Anterior cingulate cortex (tissue), 58 donors: ENCODE results near the gene DDR2.
A peak's percentile ranks its signal among the peaks of the same experiment; 100 is the strongest.
"Not testable (repeated sequence)": the region's sequence is repeated elsewhere in the genome, so short reads cannot be mapped to it uniquely, and the experiment has no call there.

Source experiments
- DNase-seq, 58 donors: peaks; one replicate each; lab custom pipeline; 2025; lab: John Stamatoyannopoulos, UW

The DDR2 gene

DNA sequence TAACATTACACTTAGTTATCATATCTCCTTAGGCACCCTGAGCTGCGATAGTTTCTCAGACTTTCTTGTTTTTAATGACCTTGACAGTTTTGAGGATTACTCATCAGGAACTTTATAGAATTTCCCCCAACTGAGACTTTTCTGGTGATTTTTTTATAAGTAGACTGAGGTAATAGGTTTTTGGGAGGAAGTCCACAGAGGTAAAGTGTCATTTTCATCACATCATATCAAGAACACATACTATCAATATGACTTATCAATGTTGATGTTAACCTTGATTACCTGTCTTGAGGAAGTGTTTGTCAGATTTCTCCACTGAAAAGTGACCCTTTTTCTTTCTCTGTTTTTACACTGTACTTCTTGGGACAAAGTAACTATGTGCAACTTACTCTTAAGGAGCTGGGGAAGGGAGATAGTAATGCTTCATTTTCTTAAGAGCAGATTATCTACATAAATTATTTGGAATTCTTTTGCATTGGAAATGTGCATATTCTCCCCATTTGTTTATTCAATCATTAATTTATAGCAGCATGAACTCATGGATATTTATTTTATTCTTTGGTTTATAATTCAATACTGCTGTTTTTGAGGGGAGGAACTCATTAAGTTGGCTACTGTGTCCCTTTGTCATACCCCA lies 85.4 kb downstream of the DDR2 start:
- no peak for DNase-seq

DNA sequence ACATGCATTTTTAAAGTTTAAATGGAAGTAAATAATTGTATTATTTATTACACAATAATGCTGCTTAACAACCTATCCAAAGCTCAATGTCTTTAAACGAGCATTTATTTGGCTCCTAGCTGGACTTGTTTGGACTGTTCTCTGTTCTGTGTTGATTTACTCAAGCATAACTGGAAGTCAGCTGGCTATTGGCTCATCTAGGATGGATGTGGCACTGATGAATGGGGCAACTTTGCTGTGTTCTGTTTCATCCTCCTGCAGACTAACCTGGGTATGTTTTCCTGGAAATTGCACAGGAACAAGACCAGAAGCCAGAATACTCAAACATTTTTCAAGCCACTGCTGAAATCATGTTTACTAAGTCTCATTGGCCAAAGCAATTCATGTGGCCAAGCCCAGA lies 87.4 kb downstream of the DDR2 start:
- DNase-seq, result no peak

DNA sequence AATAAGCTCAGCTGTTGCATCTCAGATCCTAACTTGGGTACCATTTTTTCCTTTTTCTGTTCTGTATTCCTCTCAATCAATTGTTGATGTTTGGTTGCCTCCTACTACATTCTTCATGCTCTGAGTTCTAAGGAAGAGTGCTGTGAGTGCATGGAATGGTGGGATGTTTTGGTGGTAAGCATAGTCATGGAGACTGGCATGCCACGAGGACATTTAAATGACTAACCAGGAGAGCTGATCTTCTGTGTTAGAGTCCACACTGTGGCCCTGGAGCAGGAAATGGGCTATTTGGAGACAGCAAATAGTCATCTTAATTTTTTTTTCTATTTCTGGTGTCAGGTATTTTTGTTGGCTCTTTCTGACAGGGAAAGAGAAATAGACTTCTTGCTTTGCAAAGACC lies 88.7 kb downstream of the DDR2 start:
- DNase-seq, result no peak

DNA sequence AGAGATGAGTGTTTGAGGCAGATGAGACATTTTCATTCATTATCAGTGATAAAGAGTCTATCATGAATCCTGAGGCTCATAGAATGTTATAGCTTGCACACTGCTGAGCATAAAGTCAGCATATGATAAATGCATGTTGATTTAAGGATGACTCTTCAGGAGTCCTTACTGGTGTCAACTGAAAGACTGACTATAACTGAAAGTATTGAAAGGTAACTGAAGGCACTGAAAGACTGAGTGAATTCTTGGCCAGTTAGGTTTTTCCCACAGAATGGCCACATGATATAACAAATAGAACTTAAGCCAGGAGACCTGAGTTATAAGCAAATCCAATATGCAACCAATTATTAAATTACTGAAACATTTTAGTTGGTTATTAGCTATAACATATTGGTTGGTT lies 89.2 kb downstream of the DDR2 start:
- no peak for DNase-seq

DNA sequence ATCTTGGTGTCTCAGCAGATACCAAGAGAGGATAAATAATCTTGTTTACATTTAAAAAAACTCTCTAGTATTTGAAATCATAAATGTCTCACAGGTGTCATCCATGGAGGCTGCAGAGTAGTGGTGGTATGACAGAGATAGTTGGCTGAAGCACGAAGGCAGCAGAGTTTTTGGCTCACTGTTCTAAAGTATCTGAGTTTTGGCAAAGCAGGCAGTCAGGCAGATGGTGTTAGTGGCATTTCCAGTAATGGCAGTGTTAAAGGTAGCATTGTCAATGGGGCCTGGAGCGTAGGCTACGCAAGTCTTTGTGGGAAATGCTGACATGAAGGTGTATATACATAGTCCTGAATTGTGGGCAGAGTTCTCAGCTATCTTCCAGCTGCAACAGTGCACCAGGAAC lies 89.8 kb downstream of the DDR2 start:
- DNase-seq, result peak in 1 of 58 donors; percentile 14

DNA sequence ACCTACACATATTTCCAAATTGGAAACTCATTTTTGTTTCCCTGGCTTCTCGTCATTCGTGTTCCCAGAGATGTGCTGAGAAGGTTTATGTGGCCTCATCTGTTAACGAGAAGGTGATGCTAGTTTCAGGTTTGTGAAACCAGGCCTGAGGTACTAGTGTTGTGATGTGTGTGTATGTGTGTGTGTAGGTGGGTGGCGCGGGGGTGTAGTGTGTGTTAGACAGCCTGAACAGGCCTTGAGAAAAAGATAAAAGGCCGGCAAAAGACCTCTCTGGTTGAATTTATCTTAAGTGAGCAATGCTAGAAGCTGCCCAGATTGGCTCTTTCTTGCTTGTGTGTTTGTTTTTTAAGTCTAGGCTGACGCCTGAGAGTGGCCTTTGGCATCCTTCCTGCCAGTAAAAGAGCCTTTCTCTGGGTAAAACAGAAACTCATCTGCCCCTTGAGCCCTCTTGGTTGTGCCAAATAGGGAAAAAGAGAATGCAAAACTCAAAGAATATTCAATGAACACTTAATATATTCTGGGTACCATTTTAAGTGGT lies 92.4 kb downstream of the DDR2 start:
- peak in 1 of 58 donors; percentile 6 for DNase-seq

DNA sequence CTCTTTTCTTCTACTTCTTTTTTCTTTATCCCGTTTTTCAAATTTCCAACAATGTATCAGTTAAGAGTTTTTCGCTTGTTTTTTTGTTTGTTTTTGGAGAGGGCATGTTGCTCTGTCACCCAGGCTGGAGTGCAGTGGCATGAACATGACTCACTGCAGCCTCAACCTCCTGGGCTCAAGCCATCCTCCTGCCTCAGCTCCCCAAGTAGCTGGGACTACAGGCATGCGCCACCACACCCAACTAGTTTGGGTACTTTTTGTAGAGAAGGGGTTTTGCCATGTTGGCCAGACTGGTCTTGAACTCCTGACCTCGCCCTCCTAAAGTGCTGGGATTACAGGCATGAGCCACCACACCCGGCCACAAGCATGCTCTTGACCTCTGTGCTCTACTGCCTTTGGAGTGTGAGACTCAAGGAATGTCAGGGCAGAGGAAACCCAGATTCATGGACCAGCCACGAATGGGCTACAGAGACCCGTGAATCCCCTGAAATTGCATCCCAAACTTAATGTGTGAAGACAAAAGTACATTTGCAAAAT lies 93.1 kb downstream of the DDR2 start:
- no peak for DNase-seq

DNA sequence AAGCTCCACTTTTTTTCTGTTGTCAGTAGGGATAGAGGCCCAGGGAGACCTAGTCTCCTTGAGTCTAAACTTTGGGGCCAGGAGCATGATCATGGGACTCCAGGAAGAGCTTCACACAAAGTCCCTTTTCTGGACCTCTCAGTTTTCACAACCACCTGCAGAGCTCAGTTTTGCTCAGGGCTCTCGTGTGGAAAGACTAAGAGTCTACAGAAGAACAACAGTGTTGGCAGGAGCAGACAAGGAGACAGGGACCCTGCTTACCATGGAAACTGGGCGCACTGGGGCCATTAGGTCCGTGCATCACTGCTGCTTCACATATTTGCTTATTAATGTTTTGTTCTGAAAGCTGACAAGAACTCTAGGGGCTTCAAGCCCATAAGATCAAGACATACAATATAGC lies 94.3 kb downstream of the DDR2 start:
- DNase-seq, result no peak

DNA sequence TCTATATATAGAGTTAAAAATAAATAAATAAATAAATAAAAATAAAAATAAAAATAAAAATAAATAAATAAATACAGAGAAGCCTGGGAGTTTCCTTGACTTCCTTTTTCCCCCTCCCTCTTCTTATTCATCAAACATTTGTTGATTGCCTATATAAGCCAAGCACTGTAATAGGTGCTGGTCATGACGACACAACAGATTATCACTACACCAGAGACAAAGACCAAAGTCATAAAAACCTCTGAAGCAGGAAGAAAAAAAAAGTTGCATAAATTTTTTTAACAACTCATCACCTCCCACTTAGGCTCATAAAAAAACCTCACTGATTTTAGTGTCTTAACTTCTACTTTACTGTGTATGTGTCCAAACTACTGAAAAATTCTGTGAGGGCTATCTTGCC lies 95.2 kb downstream of the DDR2 start:
- DNase-seq, result not testable (repeated sequence)

DNA sequence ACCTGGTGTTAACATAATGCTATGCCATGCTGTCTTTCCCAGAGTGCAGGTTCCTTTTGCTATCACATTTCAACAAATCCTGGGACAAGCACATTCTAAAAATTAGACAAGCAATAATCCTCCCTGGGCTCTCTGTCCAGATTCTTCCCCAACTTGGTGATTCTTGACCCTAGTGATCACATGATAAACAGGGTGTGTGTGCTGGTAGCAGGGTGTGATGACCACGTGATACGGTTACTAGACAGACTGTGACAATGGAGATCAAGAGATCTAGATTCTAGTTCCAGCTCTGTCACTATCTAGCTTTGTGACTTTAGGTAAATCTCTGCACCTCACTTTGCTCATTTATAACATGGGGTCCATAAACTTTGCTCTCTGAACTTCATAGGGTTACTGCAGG lies 96.3 kb downstream of the DDR2 start:
- no peak for DNase-seq

DNA sequence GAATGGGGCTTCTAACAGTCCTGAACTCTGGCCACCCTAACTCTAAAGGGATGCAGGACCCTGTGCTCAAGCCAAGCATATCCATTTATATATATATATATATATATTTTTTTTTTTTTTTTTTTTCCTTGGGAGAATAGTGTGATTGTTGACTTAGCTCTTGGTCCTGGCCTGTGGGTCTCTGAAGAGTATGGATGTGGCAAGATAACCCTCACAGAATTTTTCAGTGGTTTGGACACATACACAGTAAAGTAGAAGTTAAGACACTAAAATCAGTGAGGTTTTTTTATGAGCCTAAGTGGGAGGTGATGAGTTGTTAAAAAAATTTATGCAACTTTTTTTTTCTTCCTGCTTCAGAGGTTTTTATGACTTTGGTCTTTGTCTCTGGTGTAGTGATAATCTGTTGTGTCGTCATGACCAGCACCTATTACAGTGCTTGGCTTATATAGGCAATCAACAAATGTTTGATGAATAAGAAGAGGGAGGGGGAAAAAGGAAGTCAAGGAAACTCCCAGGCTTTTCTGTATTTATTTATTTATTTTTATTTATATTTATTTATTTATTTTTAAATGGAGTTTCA lies 97.0 kb downstream of the DDR2 start:
- DNase-seq, result not testable (repeated sequence)

DNA sequence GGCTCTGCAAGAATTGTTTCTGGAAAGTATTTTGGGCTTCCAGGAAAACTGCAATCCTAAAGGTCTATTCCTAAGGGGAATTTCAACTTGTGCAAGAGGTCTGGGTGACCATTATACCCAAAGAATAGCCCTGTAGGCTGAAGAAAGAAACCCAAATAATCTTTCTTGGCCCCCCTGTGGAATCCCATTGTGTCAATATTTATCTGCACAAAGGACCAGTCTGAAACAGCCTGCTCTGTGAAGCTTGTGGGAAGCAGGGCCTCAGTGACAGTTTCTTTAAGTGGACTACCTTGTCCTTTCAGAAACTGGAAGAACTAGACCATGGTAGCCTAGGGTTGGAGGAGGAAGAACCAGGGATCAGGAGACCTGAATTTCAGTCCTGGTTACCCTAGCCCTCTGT lies 99.8 kb downstream of the DDR2 start:
- DNase-seq, result no peak

DNA sequence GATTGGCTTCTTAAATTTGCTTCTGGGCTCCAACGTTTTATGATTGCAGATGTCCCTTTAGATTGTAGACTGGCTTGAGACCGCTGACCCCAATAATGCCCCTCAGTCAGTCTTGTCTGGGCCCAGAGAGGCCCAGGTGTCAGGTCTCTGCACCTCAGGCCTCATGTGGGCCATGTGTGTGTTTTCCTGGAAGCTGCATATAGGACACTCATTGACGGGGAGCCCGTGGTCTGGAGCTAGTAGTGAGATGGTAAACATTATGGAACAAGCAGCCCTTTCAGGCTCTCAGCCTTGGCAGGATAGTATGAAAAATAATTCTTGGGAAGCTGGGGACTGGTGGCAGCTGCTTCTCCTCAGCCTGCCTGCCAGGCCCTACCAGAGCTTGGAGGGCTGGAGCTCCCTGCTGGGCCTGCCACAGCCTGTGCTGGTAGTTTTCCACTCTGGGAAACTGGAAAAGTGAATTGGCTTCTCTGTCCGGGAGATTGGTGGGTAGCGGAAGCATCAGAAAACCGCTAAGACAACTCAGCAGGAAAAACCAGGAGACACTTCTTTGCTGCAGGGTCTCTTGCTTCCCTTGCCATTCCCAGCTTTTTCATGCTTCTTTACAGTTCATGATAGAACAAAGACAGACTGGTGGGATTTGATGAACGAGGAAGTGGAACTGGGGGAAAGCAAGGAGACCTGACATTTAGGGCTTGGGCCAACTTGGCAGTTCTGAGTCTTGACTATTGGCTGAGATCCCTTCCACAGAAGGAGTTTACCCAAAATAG lies 100.5 kb downstream of the DDR2 start:
- peak in 25 of 58 donors; percentile 3 to 66 (median 17) for DNase-seq

DNA sequence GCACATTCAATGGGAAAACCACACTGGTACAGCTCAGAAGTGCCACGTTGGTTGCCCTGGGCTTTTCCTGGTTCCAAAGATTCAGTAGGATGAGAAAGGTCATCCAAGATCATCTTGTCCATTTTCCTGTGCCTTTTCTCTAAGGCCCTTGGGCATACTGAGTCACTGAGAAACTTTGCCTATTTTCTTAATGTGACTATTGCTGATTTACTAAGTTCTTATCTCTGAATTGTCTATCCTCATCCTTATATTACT lies 101.0 kb downstream of the DDR2 start:
- DNase-seq, result no peak

DNA sequence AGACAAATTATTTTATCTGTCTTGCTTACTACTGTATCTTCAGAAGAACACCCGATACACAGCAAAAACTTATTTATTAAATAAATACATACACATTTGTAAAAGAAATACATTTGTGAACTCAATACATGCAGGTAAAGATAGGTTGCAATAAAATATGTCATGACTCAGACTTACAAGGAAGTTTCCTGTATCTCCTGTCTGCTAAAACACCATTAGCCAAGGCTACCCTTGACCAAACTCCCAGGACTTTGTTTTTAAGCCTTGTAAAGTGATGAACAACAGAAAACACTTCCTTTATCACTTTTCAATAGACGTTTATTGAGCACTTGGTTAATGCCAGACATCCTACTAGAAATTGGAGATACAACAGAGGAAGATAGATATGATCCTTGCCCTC lies 101.8 kb downstream of the DDR2 start:
- DNase-seq, result no peak

DNA sequence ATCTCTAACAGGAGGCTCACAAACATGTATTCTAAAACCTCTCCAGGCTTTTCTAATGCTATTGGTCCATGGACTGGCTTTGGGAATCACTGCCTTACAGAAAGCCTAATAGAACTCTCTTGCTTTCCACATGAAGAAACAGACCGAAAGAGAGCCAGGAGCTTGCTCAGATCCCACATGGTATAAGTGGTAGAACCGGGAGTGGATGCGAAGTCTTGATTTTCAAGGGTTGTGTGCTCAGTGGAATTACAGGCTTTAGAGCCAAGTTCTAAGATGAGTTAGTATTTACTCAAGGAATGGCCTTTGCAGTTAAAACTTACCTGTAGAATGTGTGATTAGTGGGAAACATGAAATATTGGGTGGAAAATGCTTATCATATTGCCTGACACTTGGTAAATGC lies 103.9 kb downstream of the DDR2 start:
- no peak for DNase-seq

DNA sequence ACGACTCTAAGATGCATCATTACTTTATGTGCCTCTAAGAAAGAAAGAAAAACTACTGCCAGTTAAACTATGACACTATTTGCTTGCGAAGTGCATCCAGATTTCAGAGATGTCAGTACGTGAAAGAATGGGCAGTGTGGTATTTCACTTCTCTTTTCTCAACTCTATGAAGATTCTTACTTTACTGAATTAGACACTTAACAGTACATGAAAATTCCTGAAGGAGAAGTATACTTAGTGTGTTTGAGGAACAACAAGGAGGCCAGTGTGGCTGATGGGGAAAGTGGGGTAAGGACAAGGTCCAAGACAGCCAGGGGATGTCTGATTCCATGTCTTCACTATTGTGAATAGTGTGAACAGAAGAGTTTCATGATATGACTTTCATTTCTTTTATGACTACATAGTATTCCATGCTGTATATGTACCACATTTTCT lies 104.4 kb downstream of the DDR2 start:
- no peak for DNase-seq

DNA sequence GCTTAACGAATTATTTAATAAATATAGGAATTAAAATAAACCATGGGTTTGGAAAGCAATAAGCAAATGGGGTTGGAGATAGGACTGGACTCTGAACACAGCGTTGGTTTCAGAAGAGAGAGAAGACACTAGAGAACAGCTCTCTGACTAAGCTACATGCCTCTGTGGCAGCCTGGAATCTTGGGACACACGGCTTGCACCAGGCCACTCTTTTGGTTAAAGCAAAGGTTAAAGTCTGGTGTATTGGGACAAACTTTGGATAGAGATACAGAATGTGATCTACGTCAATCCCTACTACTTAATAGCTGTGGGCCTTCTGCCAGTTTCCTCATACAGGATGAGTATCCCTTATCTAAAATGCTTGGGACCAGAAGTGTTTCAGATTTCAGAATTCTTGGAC lies 108.5 kb downstream of the DDR2 start:
- DNase-seq, result no peak

DNA sequence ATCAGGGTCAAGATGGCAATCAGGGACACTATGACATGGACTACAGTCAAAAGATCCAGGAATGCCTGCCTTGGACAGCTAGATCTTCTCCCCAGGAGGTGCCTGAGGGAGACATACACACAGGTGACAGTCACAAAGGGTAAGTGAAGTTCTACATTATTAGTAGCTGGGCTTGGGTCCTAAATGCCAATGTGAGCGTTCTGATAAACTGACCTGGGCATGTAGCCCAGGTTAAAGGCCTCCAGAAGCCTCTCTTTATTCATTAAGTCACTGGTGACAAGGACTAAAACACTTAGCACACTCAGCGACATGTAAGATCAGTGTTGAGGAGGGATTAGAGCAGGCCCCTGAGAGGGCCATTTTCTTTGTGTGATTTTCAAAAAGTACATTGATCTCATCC lies 109.3 kb downstream of the DDR2 start:
- DNase-seq, result no peak

DNA sequence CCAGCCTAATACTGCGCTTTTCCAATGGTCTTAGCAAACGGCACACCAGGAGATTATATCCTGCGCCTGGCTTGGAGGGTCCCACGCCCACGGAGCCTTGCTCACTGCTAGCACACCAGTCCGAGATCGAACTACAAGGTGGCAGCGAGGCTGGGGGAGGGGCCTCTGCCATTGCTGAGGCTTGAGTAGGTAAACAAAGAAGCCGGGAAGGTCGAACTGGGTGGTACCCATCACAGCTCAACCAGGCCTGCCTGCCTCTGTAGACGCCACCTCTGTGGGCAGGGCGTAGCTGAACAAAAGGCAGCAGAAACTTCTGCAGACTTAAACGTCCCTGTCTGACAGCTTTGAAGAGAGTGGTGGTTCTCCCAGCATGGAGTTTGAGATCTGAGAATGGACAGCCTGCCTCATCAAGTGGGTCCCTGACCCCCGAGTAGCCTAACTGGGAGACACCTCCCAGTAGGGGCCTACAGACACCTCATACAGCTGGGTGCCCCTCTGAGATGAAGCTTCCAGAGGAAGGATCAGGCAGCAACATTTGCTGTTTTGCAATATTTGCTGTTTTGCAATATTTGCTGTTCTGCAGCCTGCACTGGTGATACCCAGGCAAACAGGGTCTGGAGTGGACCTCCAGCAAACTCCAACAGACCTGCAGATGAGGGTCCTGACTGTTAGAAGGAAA lies 114.1 kb downstream of the DDR2 start:
- not testable (repeated sequence) for DNase-seq

DNA sequence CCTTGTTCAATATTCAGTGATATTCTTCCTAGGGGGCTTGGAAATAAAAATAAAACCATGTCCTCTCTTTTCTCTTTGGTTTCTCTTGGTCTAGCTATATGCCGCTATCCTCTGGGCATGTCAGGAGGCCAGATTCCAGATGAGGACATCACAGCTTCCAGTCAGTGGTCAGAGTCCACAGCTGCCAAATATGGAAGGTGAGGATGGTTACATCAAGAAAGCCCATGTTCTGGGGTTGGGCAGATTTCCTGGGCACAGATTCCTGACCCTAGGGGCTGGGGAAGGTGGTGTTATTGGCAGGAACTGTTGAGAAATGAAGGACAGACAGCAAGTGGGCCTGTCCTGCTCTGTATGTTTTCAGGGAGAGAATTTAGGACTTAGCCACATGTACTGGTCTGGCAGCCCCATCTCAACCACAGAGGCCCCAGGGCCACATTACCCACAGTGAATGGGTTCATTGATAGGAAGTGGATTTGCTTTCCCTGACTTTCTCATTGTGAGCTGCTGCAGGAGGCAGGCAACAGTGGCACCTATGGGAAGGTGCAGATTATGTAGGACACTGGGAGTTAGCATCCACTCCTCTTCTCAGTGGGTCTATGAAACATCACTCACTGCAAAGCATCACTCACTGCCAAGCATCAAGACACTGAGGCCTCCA lies 120.9 kb downstream of the DDR2 start:
- no peak for DNase-seq
